H9 (cell line): Measurements from ENCODE around the gene ABCC11. TPM values are rescaled to one million over a fixed set of nuclear protein-coding genes. Genes with fewer than 3 reads are reported as not detected.

Experiments used
- DNase-seq: peaks from one replicate; pipeline ENCODE4 v3.0.0-alpha.2; 2017
- H2AFZ ChIP-seq: one replicate; pipeline ENCODE4 v1.6.1; 2013; ENCODE audit warnings: mild to moderate bottlenecking, low read length, control low read depth, moderate library complexity
- H2AK5ac ChIP-seq: 2 replicates; pipeline ENCODE4 v1.6.1; 2013; ENCODE audit warnings: low read length, control low read depth, mixed read lengths; ENCODE audit not compliant: insufficient read length
- H2BK120ac ChIP-seq: one replicate; pipeline ENCODE4 v1.6.1; 2013; ENCODE audit warnings: low read depth, mild to moderate bottlenecking, low read length, control low read depth, inconsistent platforms; ENCODE audit not compliant: poor library complexity, severe bottlenecking
- H2BK12ac ChIP-seq: 2 replicates; pipeline ENCODE4 v1.6.1; 2013; ENCODE audit warnings: low read length, control low read depth, mixed read lengths, low read depth; ENCODE audit not compliant: insufficient read length
- H2BK15ac ChIP-seq: 2 replicates; pipeline ENCODE4 v1.6.1; 2013; ENCODE audit warnings: low read depth, low read length, control low read depth
- H2BK20ac ChIP-seq: one replicate; pipeline ENCODE4 v1.6.1; 2013; ENCODE audit warnings: low read depth, mild to moderate bottlenecking, low read length, control low read depth, inconsistent platforms; ENCODE audit not compliant: poor library complexity, severe bottlenecking
- H2BK5ac ChIP-seq: 2 replicates; pipeline ENCODE4 v1.6.1; 2013; ENCODE audit warnings: low read length, control low read depth, mixed read lengths; ENCODE audit not compliant: insufficient read length
- H3K14ac ChIP-seq: 2 replicates; pipeline ENCODE4 v1.6.1; 2013; ENCODE audit warnings: low read length, control low read depth; ENCODE audit not compliant: insufficient read depth
- H3K18ac ChIP-seq: 2 replicates; pipeline ENCODE4 v1.6.1; 2013; ENCODE audit warnings: low read depth, mild to moderate bottlenecking, mixed read lengths, low read length, control low read depth; ENCODE audit not compliant: insufficient read length
- H3K23ac ChIP-seq: 2 replicates; pipeline ENCODE4 v1.6.1; 2013; ENCODE audit warnings: low read length, control low read depth, mixed read lengths, low read depth; ENCODE audit not compliant: insufficient read length
- H3K23me2 ChIP-seq: 2 replicates; pipeline ENCODE4 v1.6.1; 2013; ENCODE audit warnings: low read depth, mild to moderate bottlenecking, mixed read lengths, low read length, control low read depth; ENCODE audit not compliant: insufficient read length, poor library complexity, severe bottlenecking
- H3K27ac ChIP-seq: 2 replicates; pipeline ENCODE4 v1.5.1; 2013; ENCODE audit warnings: low read length, control low read depth, mixed read lengths, low read depth; ENCODE audit not compliant: insufficient read length
- H3K27me3 ChIP-seq: 2 replicates; pipeline ENCODE4 v1.6.1; 2013; ENCODE audit warnings: low read length, control low read depth, inconsistent platforms; ENCODE audit not compliant: insufficient read depth
- H3K4ac ChIP-seq: 2 replicates; pipeline ENCODE4 v1.6.1; 2013; ENCODE audit warnings: low read depth, mild to moderate bottlenecking, control low read depth, inconsistent platforms, low read length, moderate library complexity
- H3K4me1 ChIP-seq: 2 replicates; pipeline ENCODE4 v1.6.1; 2013; ENCODE audit warnings: low read length, control low read depth, inconsistent platforms; ENCODE audit not compliant: insufficient read depth
- H3K4me2 ChIP-seq: 2 replicates; pipeline ENCODE4 v1.6.1; 2013; ENCODE audit warnings: low read length, control low read depth, mixed read lengths; ENCODE audit not compliant: insufficient read length, insufficient read depth
- H3K56ac ChIP-seq: 2 replicates; pipeline ENCODE4 v1.6.1; 2013; ENCODE audit warnings: low read depth, mild to moderate bottlenecking, mixed read lengths, low read length, control low read depth; ENCODE audit not compliant: insufficient read length
- H3K79me1 ChIP-seq: 2 replicates; pipeline ENCODE4 v1.6.1; 2013; ENCODE audit warnings: low read depth, mild to moderate bottlenecking, moderate library complexity, low read length, control low read depth, inconsistent platforms; ENCODE audit not compliant: insufficient read depth, poor library complexity, severe bottlenecking
- H3K79me2 ChIP-seq: 2 replicates; pipeline ENCODE4 v1.6.1; 2013; ENCODE audit warnings: low read length, control low read depth, inconsistent platforms; ENCODE audit not compliant: insufficient read depth
- H3K9ac ChIP-seq: 2 replicates; pipeline ENCODE4 v1.6.1; 2013; ENCODE audit warnings: low read length, control low read depth, mixed read lengths; ENCODE audit not compliant: insufficient read length; ENCODE audit errors: extremely low read depth
- H3K9me3 ChIP-seq: one replicate; pipeline ENCODE4 v1.6.1; 2013; ENCODE audit warnings: low read depth, low read length, inconsistent platforms; ENCODE audit not compliant: control insufficient read depth
- H3T11ph ChIP-seq: one replicate; pipeline ENCODE4 v1.6.1; 2013; ENCODE audit warnings: mild to moderate bottlenecking, low read length, control low read depth, inconsistent platforms
- H4K20me1 ChIP-seq: one replicate; pipeline ENCODE4 v1.6.1; 2013; ENCODE audit not compliant: control insufficient read depth, insufficient read length, insufficient read depth
- H4K5ac ChIP-seq: 2 replicates; pipeline ENCODE4 v1.6.1; 2013; ENCODE audit warnings: low read depth, mild to moderate bottlenecking, mixed read lengths, low read length, control low read depth; ENCODE audit not compliant: insufficient read length
- H4K8ac ChIP-seq: replicated peaks from 2 replicates; pipeline ENCODE4 v1.6.1; 2013; ENCODE audit warnings: low read length, control low read depth, mixed read lengths, low read depth; ENCODE audit not compliant: insufficient read length
- H4K91ac ChIP-seq: 2 replicates; pipeline ENCODE4 v1.6.1; 2013; ENCODE audit warnings: low read depth, mild to moderate bottlenecking, moderate library complexity, mixed read lengths, low read length, control low read depth; ENCODE audit not compliant: insufficient read length
- H3K27ac Mint-ChIP-seq, 3 experiments: 2 replicates in 2 of 3; 3 replicates in 1 of 3; pipeline ENCODE4 v1.8.0; 2020 to 2021; ENCODE audit warnings: mixed read lengths in 3 of 3, mild to moderate bottlenecking in 1 of 3, moderate library complexity in 1 of 3
- H3K27me3 Mint-ChIP-seq: 2 replicates; pipeline ENCODE4 v1.8.0; 2021; ENCODE audit warnings: low read depth, mild to moderate bottlenecking, moderate library complexity, mixed read lengths
- H3K36me3 Mint-ChIP-seq, 3 experiments: 2 replicates in 2 of 3; 3 replicates in 1 of 3; pipeline ENCODE4 v1.8.0; 2020 to 2021; ENCODE audit warnings: low read depth in 3 of 3, mixed read lengths in 3 of 3; ENCODE audit not compliant: insufficient read depth in 1 of 3
- H3K4me1 Mint-ChIP-seq, 2 experiments: 2 replicates each; pipeline ENCODE4 v1.8.0; 2020; ENCODE audit warnings: mixed read lengths in 2 of 2
- H3K4me3 Mint-ChIP-seq, 2 experiments: 2 replicates in 1 of 2; 3 replicates in 1 of 2; pipeline ENCODE4 v1.8.0; 2020 to 2021; ENCODE audit warnings: mild to moderate bottlenecking in 2 of 2, mixed read lengths in 2 of 2, moderate library complexity in 1 of 2
- H3K9me3 Mint-ChIP-seq, 2 experiments: 2 replicates in 1 of 2; 3 replicates in 1 of 2; pipeline ENCODE4 v1.8.0; 2020; ENCODE audit warnings: mild to moderate bottlenecking in 2 of 2, mixed read lengths in 2 of 2, moderate library complexity in 1 of 2
- CTCF ChIP-seq: fragments of 200-600 bp; sonication (generic); conservative IDR thresholded peaks from 3 replicates; pipeline ENCODE4 v1.8.0; 2021; ENCODE audit warnings: antibody characterized with exemption, mild to moderate bottlenecking
- WGBS: extraction: QIAGEN DNeasy Blood & Tissue Kit; methylation state at CpG from one replicate; pipeline ENCODE4 v1.1.7; 2013; ENCODE audit warnings: missing lambda C conversion rate, low lambda C conversion rate, mixed read lengths; ENCODE audit not compliant: insufficient read length; ENCODE audit errors: extremely low coverage; 5-methylcytosine and 5-hydroxymethylcytosine counted together
- total RNA-seq: library from RNA; stranded (reverse); gene quantifications from 2 replicates; pipeline ENCODE4 v1.2.1, GENCODE V29; 2021

ABCC11 gene
- total RNA-seq, 1 experiment from 2014 or later = 0.33 TPM

- H3K23me2 ChIP-seq = no peaks in the 10 kb centered on the region
- no peak overlapping the region for H2BK120ac ChIP-seq
- no peak overlapping the region for H3K4ac ChIP-seq
- H3K14ac ChIP-seq = no peak overlapping the region
- no peak overlapping the region for H3K56ac ChIP-seq
- H3K27ac Mint-ChIP-seq = peak overlapping the region in 1 of 3 experiments; percentile 90; a peak in 4 of 7 replicates
- H4K5ac ChIP-seq = no peak overlapping the region
- DNase-seq = no peak
- H4K20me1 ChIP-seq = no peaks in the 10 kb centered on the region
- no peak overlapping the region for H3K23ac ChIP-seq
- no peak overlapping the region for H2BK12ac ChIP-seq
- H3K27me3 Mint-ChIP-seq = no peaks in the 10 kb centered on the region
- H4K91ac ChIP-seq = no peak overlapping the region
- H3K4me2 ChIP-seq = no peak overlapping the region
- no peaks in the 10 kb centered on the region for H3K27me3 ChIP-seq
- no peak overlapping the region for H3K4me3 Mint-ChIP-seq
- no CpG with 5 or more reads among the region's 2 CpGs for WGBS
- no peak overlapping the region for H2BK20ac ChIP-seq
- peaks cover 9% of the 10 kb centered on the region for H3K9me3 ChIP-seq
- H3K27ac ChIP-seq = no peak overlapping the region
- no peak overlapping the region for H4K8ac ChIP-seq
- peaks cover 15% of the 10 kb centered on the region in 2 experiments for H3K9me3 Mint-ChIP-seq
- no peaks in the 10 kb centered on the region for H3K79me2 ChIP-seq
- H3K4me1 ChIP-seq = peaks cover 4% of the 10 kb centered on the region
- H3K36me3 Mint-ChIP-seq = peaks cover 21 to 41% (median 25%) of the 10 kb centered on the region in 3 experiments
- no peak overlapping the region for H2AK5ac ChIP-seq
- H2AFZ ChIP-seq = no peak overlapping the region
- TF ChIP-seq CTCF = no peak
- H3K18ac ChIP-seq = no peak overlapping the region
- no peak overlapping the region for H2BK5ac ChIP-seq
- peaks cover 8 to 15% of the 10 kb centered on the region in 2 experiments for H3K4me1 Mint-ChIP-seq
- H2BK15ac ChIP-seq = no peak overlapping the region
- H3K79me1 ChIP-seq = no peaks in the 10 kb centered on the region
- no peak overlapping the region for H3T11ph ChIP-seq
- H3K9ac ChIP-seq = no peak overlapping the region
Observed at GRCh38 chr16:48282636-48283263, 35.4 kb upstream of the ABCC11 start.
